Vagina (tissue), 2 donors: ENCODE measurements around the gene MROH2B. TPM values are rescaled to one million over a fixed set of nuclear protein-coding genes. Genes with fewer than 3 reads are reported as not detected.

ENCODE experiments used
- DNase-seq, 2 donors: peaks; one replicate each; pipeline ENCODE4 v3.0.0-alpha.2; 2017; ENCODE audit errors: extremely low spot score in 2 of 2
- H3K27ac ChIP-seq: fragments of 200-600 bp; sonication (generic); one replicate; pipeline ENCODE4 v1.5.1; 2019
- H3K27me3 ChIP-seq: fragments of 200-600 bp; sonication (generic); one replicate; pipeline ENCODE4 v1.5.1; 2019
- H3K36me3 ChIP-seq, 2 donors: fragments of 200-600 bp; sonication (generic); one replicate each; pipeline ENCODE4 v1.5.1; 2017 to 2019
- H3K4me1 ChIP-seq: fragments of 200-600 bp; sonication (generic); one replicate; pipeline ENCODE4 v1.5.1; 2019
- H3K4me3 ChIP-seq, 2 donors: fragments of 200-600 bp; sonication (generic); 1 replicate in 1 of 2; 2 replicates in 1 of 2; pipeline ENCODE4 v1.5.1; 2016 to 2019
- H3K9me3 ChIP-seq: fragments of 200-600 bp; sonication (generic); one replicate; pipeline ENCODE4 v1.5.1; 2019
- POLR2A ChIP-seq, 2 donors: fragments of 450-650 bp; IDR thresholded peaks; one replicate each; pipeline ENCODE4 v1.6.1; 2017; ENCODE audit warnings: antibody characterized with exemption in 2 of 2, mild to moderate bottlenecking in 2 of 2, moderate library complexity in 2 of 2
- POLR2AphosphoS5 ChIP-seq, 2 donors: sonication (generic); formaldehyde crosslinking; IDR thresholded peaks; one replicate each; pipeline ENCODE4 v1.9.0; 2017; ENCODE audit warnings: antibody characterized with exemption in 2 of 2, mild to moderate bottlenecking in 2 of 2, low read depth in 1 of 2; ENCODE audit not compliant: insufficient read depth in 1 of 2
- intact Hi-C: fragments of 100-400 bp; cut with DNase I; formaldehyde crosslinking; loops from one replicate; pipeline ENCODE4 v1.15.1; 2023
- total RNA-seq: library from RNA; depleted of rRNA; stranded (reverse); fragments of >200 nt; gene quantifications from one replicate; pipeline ENCODE4 v1.2.3, GENCODE V29; 2016
- TF ChIP-seq, protein P1 (sequence below), 3 experiments: fragments of 450-650 bp in 2 of 3; fragments of 200-600 bp in 1 of 3; sonication (generic) in 1 of 3; IDR thresholded peaks; one replicate each; pipeline ENCODE4 v1.5.1; 2017 to 2019; ENCODE audit warnings: antibody characterized with exemption in 3 of 3, mild to moderate bottlenecking in 2 of 3, moderate library complexity in 2 of 3

MROH2B gene
- total RNA-seq, 1 donor from 2014 or later = not detected

DNA sequence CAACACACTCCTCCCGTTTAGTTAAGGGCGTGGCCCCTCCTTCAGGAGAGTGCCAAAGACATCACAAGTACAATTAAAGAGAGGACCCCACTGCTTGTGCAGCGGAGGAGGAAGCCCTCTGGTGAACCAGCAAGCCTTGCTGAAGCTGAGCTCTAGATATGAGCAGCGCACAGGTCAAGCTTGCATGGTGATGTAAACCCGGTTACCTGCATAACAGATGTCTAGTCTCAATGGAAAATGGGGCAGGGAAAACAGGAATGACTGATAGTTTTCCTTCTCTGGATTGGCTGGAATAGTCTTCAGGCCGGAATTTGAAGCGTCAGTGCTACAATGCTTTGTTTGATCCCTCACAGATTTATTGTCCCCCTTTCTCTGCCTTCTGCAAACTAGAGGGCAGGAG, 66.2 kb downstream of the MROH2B start:
- no peak for TF ChIP-seq POLR2AphosphoS5 (IDR thresholded peaks at IDR 0.05; ENCODE audit: insufficient read depth in 1 of 2, low read depth in 1 of 2)
- TF ChIP-seq POLR2A (IDR thresholded peaks at IDR 0.05) = no peak
- TF ChIP-seq, protein P1, sequence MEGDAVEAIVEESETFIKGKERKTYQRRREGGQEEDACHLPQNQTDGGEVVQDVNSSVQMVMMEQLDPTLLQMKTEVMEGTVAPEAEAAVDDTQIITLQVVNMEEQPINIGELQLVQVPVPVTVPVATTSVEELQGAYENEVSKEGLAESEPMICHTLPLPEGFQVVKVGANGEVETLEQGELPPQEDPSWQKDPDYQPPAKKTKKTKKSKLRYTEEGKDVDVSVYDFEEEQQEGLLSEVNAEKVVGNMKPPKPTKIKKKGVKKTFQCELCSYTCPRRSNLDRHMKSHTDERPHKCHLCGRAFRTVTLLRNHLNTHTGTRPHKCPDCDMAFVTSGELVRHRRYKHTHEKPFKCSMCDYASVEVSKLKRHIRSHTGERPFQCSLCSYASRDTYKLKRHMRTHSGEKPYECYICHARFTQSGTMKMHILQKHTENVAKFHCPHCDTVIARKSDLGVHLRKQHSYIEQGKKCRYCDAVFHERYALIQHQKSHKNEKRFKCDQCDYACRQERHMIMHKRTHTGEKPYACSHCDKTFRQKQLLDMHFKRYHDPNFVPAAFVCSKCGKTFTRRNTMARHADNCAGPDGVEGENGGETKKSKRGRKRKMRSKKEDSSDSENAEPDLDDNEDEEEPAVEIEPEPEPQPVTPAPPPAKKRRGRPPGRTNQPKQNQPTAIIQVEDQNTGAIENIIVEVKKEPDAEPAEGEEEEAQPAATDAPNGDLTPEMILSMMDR (IDR thresholded peaks at IDR 0.05) = no peak
- no peak overlapping the region for H3K4me3 ChIP-seq
- H3K4me1 ChIP-seq = no peaks in the 10 kb centered on the region
- DNase-seq = no peak
- H3K9me3 ChIP-seq = no peaks in the 10 kb centered on the region
- H3K27ac ChIP-seq = no peak overlapping the region
- intact Hi-C loops = no loop called here
- H3K27me3 ChIP-seq = no peaks in the 10 kb centered on the region
- H3K36me3 ChIP-seq = no peaks in the 10 kb centered on the region

DNA sequence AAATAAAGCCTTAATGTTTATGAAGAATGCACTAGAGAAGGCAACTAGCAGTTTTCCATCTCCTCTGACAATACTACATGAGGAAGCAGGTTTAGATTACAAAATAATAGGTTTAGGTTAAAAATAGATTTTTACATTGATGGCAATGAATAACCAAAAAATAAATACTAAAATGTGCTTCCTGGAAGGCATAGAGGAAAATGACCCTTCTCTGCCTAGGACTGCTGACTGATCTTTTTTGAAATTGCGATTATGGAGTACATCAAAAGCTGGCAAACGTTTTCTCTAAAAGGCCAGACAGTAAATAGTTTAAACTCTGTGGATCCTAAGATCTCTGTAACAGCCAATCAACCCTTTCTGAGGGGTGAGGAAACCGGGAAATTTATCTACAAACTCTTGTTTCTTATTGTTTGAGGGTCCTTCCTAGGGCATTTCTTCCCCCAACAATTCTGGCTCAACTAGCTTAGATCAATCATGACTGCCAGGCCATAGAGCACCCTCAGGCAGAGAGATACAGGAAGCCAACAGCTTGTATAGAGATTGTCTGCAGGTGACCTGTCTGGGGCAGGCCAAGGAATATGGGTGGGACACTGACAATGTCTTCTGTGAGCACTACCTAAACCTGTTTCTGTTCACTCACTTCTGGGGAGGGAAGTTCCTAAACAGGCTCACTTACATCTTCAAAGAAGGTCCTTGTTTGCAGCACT, 67.3 kb downstream of the MROH2B start:
- H3K36me3 ChIP-seq = no peaks in the 10 kb centered on the region
- H3K27me3 ChIP-seq = no peaks in the 10 kb centered on the region
- DNase-seq = no peak
- H3K9me3 ChIP-seq = no peaks in the 10 kb centered on the region
- no peaks in the 10 kb centered on the region for H3K4me1 ChIP-seq
- H3K27ac ChIP-seq = no peak overlapping the region
- intact Hi-C loops = no loop called here
- H3K4me3 ChIP-seq = no peak overlapping the region
- TF ChIP-seq, protein P1 (IDR thresholded peaks at IDR 0.05) = no peak
- TF ChIP-seq POLR2A (IDR thresholded peaks at IDR 0.05) = no peak
- no peak for TF ChIP-seq POLR2AphosphoS5 (IDR thresholded peaks at IDR 0.05; ENCODE audit: insufficient read depth in 1 of 2, low read depth in 1 of 2)

DNA sequence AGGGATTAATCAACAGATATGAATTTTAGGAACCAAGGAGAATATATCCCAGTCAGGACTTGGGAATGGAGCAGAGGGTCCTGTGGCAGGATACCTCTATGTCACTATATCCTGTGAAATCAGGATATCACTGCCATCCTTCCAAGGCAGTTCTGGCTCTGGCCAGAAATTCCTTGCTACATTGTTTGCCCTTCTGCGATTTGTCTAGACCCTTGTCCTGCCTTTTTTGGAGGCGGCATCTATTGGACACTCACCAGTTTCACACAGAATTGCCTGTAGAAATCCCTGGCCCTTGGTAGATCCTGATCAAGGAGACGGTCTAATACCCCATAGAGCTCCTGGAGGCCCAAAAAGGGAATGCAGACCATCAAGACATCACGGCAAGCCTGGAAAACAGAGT, 71.2 kb downstream of the MROH2B start:
- Histone ChIP-seq H3K9me3 (no peaks in the 10 kb centered on the region), H3K36me3 (no peaks in the 10 kb centered on the region), H3K4me1 (no peaks in the 10 kb centered on the region), H3K4me3 (no peak overlapping the region), H3K27me3 (no peaks in the 10 kb centered on the region), H3K27ac (no peak overlapping the region)
- no peak for DNase-seq
- TF ChIP-seq POLR2A (IDR thresholded peaks at IDR 0.05) (no peak), POLR2AphosphoS5 (IDR thresholded peaks at IDR 0.05; ENCODE audit: insufficient read depth in 1 of 2, low read depth in 1 of 2) (no peak)
- TF ChIP-seq, protein P1 (IDR thresholded peaks at IDR 0.05) = no peak
- intact Hi-C loops = no loop called here

DNA sequence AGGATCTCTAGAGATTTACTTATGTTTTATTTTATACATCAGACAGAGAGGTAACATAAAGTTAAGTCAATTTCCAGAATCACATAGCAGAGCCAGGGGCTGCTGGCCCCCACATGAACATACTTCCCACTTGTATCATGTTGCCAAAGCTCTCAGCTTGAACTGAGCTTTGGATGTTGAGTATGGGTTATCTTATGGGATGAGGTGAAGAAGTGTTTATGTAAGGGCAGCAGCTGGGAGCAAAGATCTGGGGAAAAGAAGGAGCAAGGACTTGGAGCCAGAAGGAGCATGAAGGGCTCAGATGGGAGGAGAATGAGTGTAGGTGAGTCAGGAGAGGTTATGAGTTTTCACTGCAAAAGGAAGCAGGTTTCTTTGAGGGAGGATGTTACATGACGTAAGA, 72.0 kb downstream of the MROH2B start:
- DNase-seq = no peak
- H3K27me3 ChIP-seq = no peaks in the 10 kb centered on the region
- no peak overlapping the region for H3K4me3 ChIP-seq
- intact Hi-C loops = no loop called here
- H3K36me3 ChIP-seq = no peaks in the 10 kb centered on the region
- TF ChIP-seq, protein P1 (IDR thresholded peaks at IDR 0.05) = no peak
- TF ChIP-seq POLR2A (IDR thresholded peaks at IDR 0.05) (no peak), POLR2AphosphoS5 (IDR thresholded peaks at IDR 0.05; ENCODE audit: insufficient read depth in 1 of 2, low read depth in 1 of 2) (no peak)
- H3K4me1 ChIP-seq = no peaks in the 10 kb centered on the region
- no peaks in the 10 kb centered on the region for H3K9me3 ChIP-seq
- H3K27ac ChIP-seq = no peak overlapping the region

DNA sequence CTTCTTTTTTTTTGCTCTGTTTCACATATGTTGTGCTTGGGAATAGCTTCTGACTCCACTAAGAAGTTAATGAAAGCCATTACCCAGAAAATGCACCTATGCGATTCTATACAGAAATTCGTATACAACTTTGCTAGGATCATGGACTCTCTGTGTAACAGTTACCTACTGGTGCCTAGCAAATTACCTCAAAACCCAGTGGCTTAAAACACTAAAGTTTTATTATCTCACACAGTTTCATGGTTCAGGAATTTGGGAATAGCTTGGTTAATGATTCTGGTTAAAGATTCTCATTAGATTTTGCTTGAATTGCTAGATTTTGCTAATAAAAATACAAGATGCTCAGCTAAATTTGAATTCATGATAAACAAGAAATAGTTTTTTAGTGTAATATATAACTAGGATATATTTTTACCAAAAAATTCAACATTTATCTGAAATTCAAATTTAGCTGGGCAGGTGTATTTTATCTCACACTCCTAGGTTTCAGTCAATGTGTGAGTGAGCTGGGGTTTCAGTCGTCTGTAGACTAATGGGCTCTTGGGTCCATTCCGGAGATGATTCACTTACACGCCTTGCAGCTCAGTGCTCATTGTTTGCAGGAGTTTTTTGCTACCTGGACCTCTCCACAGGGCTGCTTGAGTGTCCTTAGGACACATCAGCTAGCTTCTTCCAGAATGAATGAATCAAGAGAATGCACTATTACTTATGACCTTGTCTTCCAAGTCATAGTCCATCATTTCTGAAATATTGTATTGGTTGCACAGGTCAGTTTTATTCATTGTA, 75.1 kb downstream of the MROH2B start:
- Histone ChIP-seq H3K9me3 (no peaks in the 10 kb centered on the region), H3K4me3 (no peak overlapping the region), H3K27me3 (no peaks in the 10 kb centered on the region), H3K4me1 (peaks cover 17% of the 10 kb centered on the region), H3K36me3 (no peaks in the 10 kb centered on the region), H3K27ac (no peak overlapping the region)
- TF ChIP-seq, protein P1 (IDR thresholded peaks at IDR 0.05) = no peak
- TF ChIP-seq POLR2A (IDR thresholded peaks at IDR 0.05) = no peak
- no peak for TF ChIP-seq POLR2AphosphoS5 (IDR thresholded peaks at IDR 0.05; ENCODE audit: insufficient read depth in 1 of 2, low read depth in 1 of 2)
- intact Hi-C loops = no loop called here
- DNase-seq = no peak
